SW 1271 (cell line): ENCODE data around the gene MEOX1.
"Not testable (repeated sequence)": the region's sequence is repeated elsewhere in the genome, so short reads cannot be mapped to it uniquely, and the experiment has no call there.

Experiments
- DNase-seq, 2 experiments: peaks; one replicate each; lab custom pipeline; 2025; lab: John Stamatoyannopoulos, UW

MEOX1 gene

GRCh38 chr17:43616852-43617251 lies 44.9 kb downstream of the MEOX1 start:
- DNase-seq: no peak

GRCh38 chr17:43616421-43616820 lies 45.3 kb downstream of the MEOX1 start:
- DNase-seq: no peak

GRCh38 chr17:43616029-43616351 lies 45.7 kb downstream of the MEOX1 start:
- DNase-seq: no peak

GRCh38 chr17:43615330-43616028 lies 46.2 kb downstream of the MEOX1 start:
- DNase-seq: no peak

GRCh38 chr17:43614561-43614960 lies 47.2 kb downstream of the MEOX1 start:
- no peak for DNase-seq

- DNase-seq: no peak
Observed at GRCh38 chr17:43613917-43614316, 47.8 kb downstream of the MEOX1 start.

GRCh38 chr17:43612515-43612914 lies 49.2 kb downstream of the MEOX1 start:
- no peak for DNase-seq

GRCh38 chr17:43611230-43611969 lies 50.3 kb downstream of the MEOX1 start:
- DNase-seq: no peak

GRCh38 chr17:43609613-43610385 lies 51.9 kb downstream of the MEOX1 start:
- no peak for DNase-seq

GRCh38 chr17:43608313-43608712 lies 53.4 kb downstream of the MEOX1 start:
- peak in 1 of 2 experiments; percentile 21 for DNase-seq

- DNase-seq: no peak
Observed at GRCh38 chr17:43604549-43604948, 57.2 kb downstream of the MEOX1 start.

GRCh38 chr17:43603321-43603720 lies 58.4 kb downstream of the MEOX1 start:
- no peak for DNase-seq

GRCh38 chr17:43602556-43602955 lies 59.2 kb downstream of the MEOX1 start:
- not testable (repeated sequence) for DNase-seq

GRCh38 chr17:43601280-43602039 lies 60.3 kb downstream of the MEOX1 start:
- DNase-seq: no peak

- DNase-seq: no peak
Observed at GRCh38 chr17:43599835-43600234, 61.9 kb downstream of the MEOX1 start.

GRCh38 chr17:43599046-43599395 lies 62.7 kb downstream of the MEOX1 start:
- no peak for DNase-seq

- DNase-seq: no peak
Observed at GRCh38 chr17:43598357-43599045, 63.2 kb downstream of the MEOX1 start.

GRCh38 chr17:43597624-43598356 lies 63.9 kb downstream of the MEOX1 start:
- DNase-seq: no peak

GRCh38 chr17:43595466-43595865 lies 66.3 kb downstream of the MEOX1 start:
- no peak for DNase-seq

- DNase-seq: no peak
Observed at GRCh38 chr17:43591779-43592562, 69.8 kb downstream of the MEOX1 start.
